IMR-90 (cell line): ENCODE results near the gene INO80E. TPM values are rescaled to one million over a fixed set of nuclear protein-coding genes. Genes with fewer than 3 reads are reported as not detected.

Experiments
- ATAC-seq: fragments of 200-7000 bp; cut with Tn5 transposase; 2 replicates; pipeline ENCODE4 v1.9.1; 2020; ENCODE audit warnings: low read depth, mild to moderate bottlenecking, moderate library complexity
- BruUV-seq: library from RNA; stranded (reverse); fragments of 400-500 nt; replicated peaks from 2 replicates; lab custom pipeline; 2021; lab: Mats Ljungman, UMichigan
- CTCF ChIA-PET: fragments of 300-600 bp; formaldehyde crosslinking; extraction: SDS; loops from one replicate; lab custom pipeline; 2021; ENCODE audit warnings: antibody characterized with exemption; lab: Yijun Ruan, JAX
- POLR2A ChIA-PET: fragments of 300-600 bp; sonication (Branson Sonifier 250); formaldehyde crosslinking; loops from one replicate; lab custom pipeline; 2022; ENCODE audit warnings: antibody characterized with exemption; ENCODE audit not compliant: unreplicated experiment; lab: Charles Lee
- DNase-seq: peaks from one replicate; pipeline ENCODE4 v3.0.0; 2013
- H2AFZ ChIP-seq: replicated peaks from 2 replicates; pipeline ENCODE3; 2013; ENCODE audit warnings: low read length, mild to moderate bottlenecking; ENCODE audit not compliant: poor library complexity
- H2AK5ac ChIP-seq: 2 replicates; pipeline ENCODE4 v1.6.1; 2013; ENCODE audit warnings: low read depth, low read length, inconsistent platforms
- H2AK9ac ChIP-seq: replicated peaks from 2 replicates; pipeline ENCODE3; 2013; ENCODE audit warnings: mild to moderate bottlenecking, low read depth, low read length, moderate library complexity; ENCODE audit not compliant: poor library complexity
- H2BK120ac ChIP-seq: 2 replicates; pipeline ENCODE4 v1.6.1; 2013; ENCODE audit warnings: low read depth, low read length, inconsistent platforms
- H2BK15ac ChIP-seq: 3 replicates; pipeline ENCODE4 v1.6.1; 2013; ENCODE audit warnings: low read depth, low read length, inconsistent platforms
- H2BK20ac ChIP-seq: 2 replicates; pipeline ENCODE4 v1.6.1; 2013; ENCODE audit warnings: low read depth, mild to moderate bottlenecking, inconsistent platforms, low read length, moderate library complexity
- H2BK5ac ChIP-seq: 2 replicates; pipeline ENCODE4 v1.6.1; 2013; ENCODE audit warnings: mild to moderate bottlenecking, low read depth, low read length, inconsistent platforms; ENCODE audit not compliant: poor library complexity, severe bottlenecking
- H3K14ac ChIP-seq: replicated peaks from 2 replicates; pipeline ENCODE4 v1.6.1; 2013; ENCODE audit warnings: low read depth, low read length, inconsistent platforms
- H3K18ac ChIP-seq: 2 replicates; pipeline ENCODE4 v1.6.1; 2013; ENCODE audit warnings: low read depth, low read length, control low read depth
- H3K23ac ChIP-seq: 2 replicates; pipeline ENCODE4 v1.6.1; 2013; ENCODE audit warnings: low read depth, low read length, inconsistent platforms
- H3K27ac ChIP-seq: 2 replicates; pipeline ENCODE4 v1.5.1; 2013; ENCODE audit warnings: mild to moderate bottlenecking, control low read depth, low read length; ENCODE audit not compliant: insufficient read depth
- H3K27me3 ChIP-seq: 2 replicates; pipeline ENCODE4 v1.6.1; 2013; ENCODE audit warnings: low read length; ENCODE audit not compliant: control insufficient read depth, insufficient read depth
- H3K36me3 ChIP-seq: 2 replicates; pipeline ENCODE4 v1.6.1; 2013; ENCODE audit warnings: low read length, mixed read lengths; ENCODE audit not compliant: control insufficient read depth, insufficient read depth
- H3K4ac ChIP-seq: 2 replicates; pipeline ENCODE4 v1.6.1; 2013; ENCODE audit warnings: low read depth, low read length, inconsistent platforms
- H3K4me1 ChIP-seq: 2 replicates; pipeline ENCODE4 v1.6.1; 2013; ENCODE audit warnings: low read length, mixed read lengths; ENCODE audit not compliant: control insufficient read depth, insufficient read depth
- H3K4me2 ChIP-seq: 2 replicates; pipeline ENCODE4 v1.6.1; 2013; ENCODE audit warnings: low read depth, mild to moderate bottlenecking, control low read depth, low read length, moderate library complexity
- H3K4me3 ChIP-seq: 2 replicates; pipeline ENCODE4 v1.5.1; 2013; ENCODE audit warnings: low read depth, mild to moderate bottlenecking, control low read depth, low read length, moderate library complexity; ENCODE audit not compliant: insufficient read depth
- H3K56ac ChIP-seq: 2 replicates; pipeline ENCODE4 v1.6.1; 2013; ENCODE audit warnings: low read length, inconsistent platforms; ENCODE audit not compliant: insufficient read depth; ENCODE audit errors: extremely low read depth
- H3K79me1 ChIP-seq, 2 experiments: 2 replicates each; pipeline ENCODE4 v1.6.1; 2013; ENCODE audit warnings: low read length in 2 of 2, inconsistent platforms in 1 of 2, low read depth in 1 of 2
- H3K9ac ChIP-seq: 2 replicates; pipeline ENCODE4 v1.6.1; 2013; ENCODE audit warnings: low read depth, low read length, control low read depth
- H3K9me1 ChIP-seq: 2 replicates; pipeline ENCODE4 v1.6.1; 2013; ENCODE audit warnings: low read length, inconsistent platforms; ENCODE audit not compliant: insufficient read depth
- H3K9me3 ChIP-seq: 2 replicates; pipeline ENCODE4 v1.6.1; 2013; ENCODE audit warnings: low read length; ENCODE audit not compliant: control insufficient read depth, insufficient read depth
- H4K20me1 ChIP-seq: 2 replicates; pipeline ENCODE4 v1.6.1; 2013; ENCODE audit warnings: low read length, inconsistent platforms; ENCODE audit not compliant: insufficient read depth
- H4K5ac ChIP-seq: 2 replicates; pipeline ENCODE4 v1.6.1; 2013; ENCODE audit warnings: mild to moderate bottlenecking, low read depth, low read length, control low read depth
- H4K8ac ChIP-seq, 2 experiments: 2 replicates each; pipeline ENCODE4 v1.6.1; 2013; ENCODE audit warnings: low read depth in 2 of 2, low read length in 2 of 2, control low read depth in 1 of 2, inconsistent platforms in 1 of 2
- H4K91ac ChIP-seq: 2 replicates; pipeline ENCODE4 v1.6.1; 2013; ENCODE audit warnings: low read depth, low read length, inconsistent platforms; ENCODE audit not compliant: insufficient read depth
- MAFK ChIP-seq: IDR thresholded peaks from 2 replicates; pipeline ENCODE4 v1.6.1; 2012; ENCODE audit warnings: low read depth, low read length, improper control_type of control experiment
- RAD21 ChIP-seq: IDR thresholded peaks from 2 replicates; pipeline ENCODE4 v1.6.1; 2012; ENCODE audit warnings: low read length, improper control_type of control experiment
- SMC3 ChIP-seq: fragments of 150-350 bp; IDR thresholded peaks from 2 replicates; pipeline ENCODE4 v1.6.1; 2016; ENCODE audit warnings: low read depth, mild to moderate bottlenecking, antibody characterized with exemption, low read length, moderate library complexity
- WGBS, 2 experiments: methylation state at CpG; one replicate each; pipeline versions ENCODE4 v1.1.5 to v1.1.7; 2013; ENCODE audit warnings: missing lambda C conversion rate in 2 of 2; ENCODE audit not compliant: insufficient read length in 1 of 2; ENCODE audit errors: extremely low coverage in 2 of 2; 5-methylcytosine and 5-hydroxymethylcytosine counted together
- dilution Hi-C: fragments of 300-500 bp; cut with HindIII; formaldehyde crosslinking; loops from one replicate; pipeline ENCODE4 v1.14.3; 2018; ENCODE audit warnings: low sequenced_read_pairs; ENCODE audit not compliant: unreplicated experiment
- in situ Hi-C: fragments of 300-500 bp; cut with MboI; formaldehyde crosslinking; loops from 3 replicates; pipeline ENCODE4 v1.14.3; 2019; ENCODE audit warnings: low sequenced_read_pairs, inconsistent platforms, mixed read lengths
- intact Hi-C: fragments of 100-400 bp; cut with micrococcal nuclease; formaldehyde crosslinking; loops from 2 replicates; pipeline ENCODE4 v1.10.0; 2022
- polyA plus RNA-seq, 3 experiments: library from polyadenylated mRNA; depleted of rRNA; stranded (reverse); fragments of >200 nt; gene quantifications; 2 replicates each; pipeline ENCODE4 v1.2.3, GENCODE V29; 2012; ENCODE audit warnings: low replicate concordance in 1 of 3
- total RNA-seq: library from RNA; depleted of rRNA; stranded (reverse); fragments of >200 nt; gene quantifications from 2 replicates; pipeline ENCODE4 v1.2.3, GENCODE V29; 2012

INO80E gene
- total and polyA plus RNA-seq, 2 of the 4 experiments (the other 2 are of a cell fraction): 40.9 to 42.1 TPM

- no peak overlapping the region for H4K5ac ChIP-seq
- H3K27ac ChIP-seq: no peak overlapping the region
- no peak for ATAC-seq
- H3K4me2 ChIP-seq: no peak overlapping the region
- H3K27me3 ChIP-seq: no peaks in the 10 kb centered on the region
- no peak overlapping the region for H2BK15ac ChIP-seq
- no peak overlapping the region for H2BK20ac ChIP-seq
- DNase-seq: no peak
- H3K4ac ChIP-seq: no peak overlapping the region
- TF ChIP-seq RAD21 (no peak), SMC3 (no peak), MAFK (no peak)
- peaks cover 5% of the 10 kb centered on the region; the same call in 1 of the 2 replicates for H3K9me1 ChIP-seq
- in situ Hi-C loops (no loop called here), intact Hi-C loops (no loop called here), dilution Hi-C loops (no loop called here)
- H2AK5ac ChIP-seq: no peak overlapping the region
- ChIA-PET POLR2A (no interaction called here), CTCF (interaction anchor here (0.6 kb wide), 2 partner anchors 20 to 126 kb away, joined by 3 to 7 read pairs; no protein-coding TSS in a partner anchor)
- no peak overlapping the region for H3K9ac ChIP-seq
- H2BK120ac ChIP-seq: no peak overlapping the region
- peaks cover 31% of the 10 kb centered on the region for H3K36me3 ChIP-seq
- no peak overlapping the region for H3K23ac ChIP-seq
- H3K18ac ChIP-seq: no peak overlapping the region
- no peak overlapping the region for H4K91ac ChIP-seq
- no peaks in the 10 kb centered on the region for H4K20me1 ChIP-seq
- no peaks in the 10 kb centered on the region for H3K9me3 ChIP-seq
- no peak overlapping the region for H3K14ac ChIP-seq
- no peak overlapping the region for H3K4me3 ChIP-seq
- no peak overlapping the region for H2AFZ ChIP-seq
- H4K8ac ChIP-seq: no peak overlapping the region
- H3K79me1 ChIP-seq: peaks cover 11 to 40% of the 10 kb centered on the region in 2 experiments; a peak in 3 of 4 replicates
- no TSS peak for BruUV-seq
- H3K4me1 ChIP-seq: peaks cover 8% of the 10 kb centered on the region
- no peak overlapping the region for H2BK5ac ChIP-seq
- H2AK9ac ChIP-seq: peak overlapping the region; percentile 35
- no peak overlapping the region for H3K56ac ChIP-seq
- WGBS, 2 experiments: 95% methylated on average over 12 of the region's 25 CpGs; no CpG with 5 or more reads in 1 of the 2 experiments
Measured at GRCh38 chr16:29993191-29993902, 2.7 kb upstream of the INO80E start.
